Measurements from ENCODE around the gene ERC2.

Gene ERC2

GRCh38 chr3:55629432-55629831, 838.8 kb downstream of the ERC2 start:
- no peaks in the 10 kb centered on the region for H3K4me1 Mint-ChIP-seq
- H3K36me3 Mint-ChIP-seq, result no peaks in the 10 kb centered on the region
- no peaks in the 10 kb centered on the region for H3K27me3 Mint-ChIP-seq
- H3K9me3 Mint-ChIP-seq, result peaks cover 5% of the 10 kb centered on the region
- no peak overlapping the region for H3K27ac Mint-ChIP-seq
- no peak overlapping the region for H3K4me3 Mint-ChIP-seq

- no peaks in the 10 kb centered on the region for H3K27me3 Mint-ChIP-seq
- no peak overlapping the region for H3K27ac Mint-ChIP-seq
- no peak overlapping the region for H3K4me3 Mint-ChIP-seq
- no peaks in the 10 kb centered on the region for H3K36me3 Mint-ChIP-seq
- H3K4me1 Mint-ChIP-seq, result no peaks in the 10 kb centered on the region
- H3K9me3 Mint-ChIP-seq, result peaks cover 5% of the 10 kb centered on the region
Measured at GRCh38 chr3:55626279-55626665, 842.0 kb downstream of the ERC2 start.

GRCh38 chr3:55624238-55624637, 844.0 kb downstream of the ERC2 start:
- Mint-ChIP-seq H3K36me3 (no peaks in the 10 kb centered on the region), H3K27ac (no peak overlapping the region), H3K27me3 (no peaks in the 10 kb centered on the region), H3K9me3 (peaks cover 5% of the 10 kb centered on the region), H3K4me1 (no peaks in the 10 kb centered on the region), H3K4me3 (no peak overlapping the region)

- Mint-ChIP-seq H3K4me1 (no peaks in the 10 kb centered on the region), H3K4me3 (no peak overlapping the region), H3K36me3 (no peaks in the 10 kb centered on the region), H3K27me3 (no peaks in the 10 kb centered on the region), H3K9me3 (peaks cover 4% of the 10 kb centered on the region), H3K27ac (no peak overlapping the region)
Measured at GRCh38 chr3:55623786-55624185, 844.5 kb downstream of the ERC2 start.

GRCh38 chr3:55622733-55623132, 845.5 kb downstream of the ERC2 start:
- Mint-ChIP-seq H3K36me3 (no peaks in the 10 kb centered on the region), H3K4me3 (no peak overlapping the region), H3K27me3 (no peaks in the 10 kb centered on the region), H3K4me1 (no peaks in the 10 kb centered on the region), H3K9me3 (no peaks in the 10 kb centered on the region), H3K27ac (no peak overlapping the region)

- Mint-ChIP-seq H3K36me3 (no peaks in the 10 kb centered on the region), H3K4me1 (no peaks in the 10 kb centered on the region), H3K27ac (no peak overlapping the region), H3K9me3 (no peaks in the 10 kb centered on the region), H3K4me3 (no peak overlapping the region), H3K27me3 (no peaks in the 10 kb centered on the region)
Measured at GRCh38 chr3:55622116-55622515, 846.2 kb downstream of the ERC2 start.

- Mint-ChIP-seq H3K4me3 (no peak overlapping the region), H3K36me3 (no peaks in the 10 kb centered on the region), H3K9me3 (no peaks in the 10 kb centered on the region), H3K27ac (no peak overlapping the region), H3K27me3 (no peaks in the 10 kb centered on the region), H3K4me1 (no peaks in the 10 kb centered on the region)
Measured at GRCh38 chr3:55621648-55622047, 846.6 kb downstream of the ERC2 start.

- Mint-ChIP-seq H3K36me3 (no peaks in the 10 kb centered on the region), H3K27ac (no peak overlapping the region), H3K9me3 (no peaks in the 10 kb centered on the region), H3K4me1 (no peaks in the 10 kb centered on the region), H3K4me3 (no peak overlapping the region), H3K27me3 (no peaks in the 10 kb centered on the region)
Measured at GRCh38 chr3:55621026-55621422, 847.2 kb downstream of the ERC2 start.

GRCh38 chr3:55620351-55621025, 847.8 kb downstream of the ERC2 start:
- H3K9me3 Mint-ChIP-seq, result no peaks in the 10 kb centered on the region
- no peak overlapping the region for H3K4me3 Mint-ChIP-seq
- H3K27me3 Mint-ChIP-seq, result no peaks in the 10 kb centered on the region
- no peak overlapping the region for H3K27ac Mint-ChIP-seq
- no peaks in the 10 kb centered on the region for H3K36me3 Mint-ChIP-seq
- H3K4me1 Mint-ChIP-seq, result no peaks in the 10 kb centered on the region

- no peaks in the 10 kb centered on the region for H3K36me3 Mint-ChIP-seq
- H3K27me3 Mint-ChIP-seq, result no peaks in the 10 kb centered on the region
- no peak overlapping the region for H3K4me3 Mint-ChIP-seq
- H3K27ac Mint-ChIP-seq, result no peak overlapping the region
- H3K4me1 Mint-ChIP-seq, result no peaks in the 10 kb centered on the region
- no peaks in the 10 kb centered on the region for H3K9me3 Mint-ChIP-seq
Measured at GRCh38 chr3:55619046-55619808, 849.0 kb downstream of the ERC2 start.

GRCh38 chr3:55617385-55617784, 850.9 kb downstream of the ERC2 start:
- no peaks in the 10 kb centered on the region for H3K27me3 Mint-ChIP-seq
- H3K36me3 Mint-ChIP-seq, result no peaks in the 10 kb centered on the region
- no peak overlapping the region for H3K27ac Mint-ChIP-seq
- H3K4me1 Mint-ChIP-seq, result no peaks in the 10 kb centered on the region
- no peaks in the 10 kb centered on the region for H3K9me3 Mint-ChIP-seq
- no peak overlapping the region for H3K4me3 Mint-ChIP-seq

GRCh38 chr3:55616803-55617202, 851.5 kb downstream of the ERC2 start:
- Mint-ChIP-seq H3K36me3 (no peaks in the 10 kb centered on the region), H3K9me3 (no peaks in the 10 kb centered on the region), H3K4me3 (no peak overlapping the region), H3K27ac (no peak overlapping the region), H3K4me1 (no peaks in the 10 kb centered on the region), H3K27me3 (no peaks in the 10 kb centered on the region)

- no peaks in the 10 kb centered on the region for H3K4me1 Mint-ChIP-seq
- H3K27ac Mint-ChIP-seq, result no peak overlapping the region
- H3K9me3 Mint-ChIP-seq, result no peaks in the 10 kb centered on the region
- no peak overlapping the region for H3K4me3 Mint-ChIP-seq
- H3K27me3 Mint-ChIP-seq, result no peaks in the 10 kb centered on the region
- no peaks in the 10 kb centered on the region for H3K36me3 Mint-ChIP-seq
Measured at GRCh38 chr3:55615694-55616295, 852.5 kb downstream of the ERC2 start.

- Mint-ChIP-seq H3K27me3 (no peaks in the 10 kb centered on the region), H3K4me3 (no peak overlapping the region), H3K4me1 (no peaks in the 10 kb centered on the region), H3K36me3 (no peaks in the 10 kb centered on the region), H3K27ac (no peak overlapping the region), H3K9me3 (no peaks in the 10 kb centered on the region)
Measured at GRCh38 chr3:55615039-55615693, 853.1 kb downstream of the ERC2 start.

- Mint-ChIP-seq H3K4me3 (no peak overlapping the region), H3K9me3 (no peaks in the 10 kb centered on the region), H3K27ac (no peak overlapping the region), H3K27me3 (no peaks in the 10 kb centered on the region), H3K36me3 (no peaks in the 10 kb centered on the region), H3K4me1 (no peaks in the 10 kb centered on the region)
Measured at GRCh38 chr3:55611121-55611520, 857.1 kb downstream of the ERC2 start.

Measured in activated naive CD4-positive, alpha-beta T cell treated with anti-CD3 and anti-CD28 coated beads, Interleukin-2, amount 50 U/mL, for 24 hours (primary cell).